Measurements from ENCODE around the gene KRTDAP.
A peak's percentile ranks its signal among the peaks of the same experiment; 100 is the strongest.

Gene KRTDAP

DNA sequence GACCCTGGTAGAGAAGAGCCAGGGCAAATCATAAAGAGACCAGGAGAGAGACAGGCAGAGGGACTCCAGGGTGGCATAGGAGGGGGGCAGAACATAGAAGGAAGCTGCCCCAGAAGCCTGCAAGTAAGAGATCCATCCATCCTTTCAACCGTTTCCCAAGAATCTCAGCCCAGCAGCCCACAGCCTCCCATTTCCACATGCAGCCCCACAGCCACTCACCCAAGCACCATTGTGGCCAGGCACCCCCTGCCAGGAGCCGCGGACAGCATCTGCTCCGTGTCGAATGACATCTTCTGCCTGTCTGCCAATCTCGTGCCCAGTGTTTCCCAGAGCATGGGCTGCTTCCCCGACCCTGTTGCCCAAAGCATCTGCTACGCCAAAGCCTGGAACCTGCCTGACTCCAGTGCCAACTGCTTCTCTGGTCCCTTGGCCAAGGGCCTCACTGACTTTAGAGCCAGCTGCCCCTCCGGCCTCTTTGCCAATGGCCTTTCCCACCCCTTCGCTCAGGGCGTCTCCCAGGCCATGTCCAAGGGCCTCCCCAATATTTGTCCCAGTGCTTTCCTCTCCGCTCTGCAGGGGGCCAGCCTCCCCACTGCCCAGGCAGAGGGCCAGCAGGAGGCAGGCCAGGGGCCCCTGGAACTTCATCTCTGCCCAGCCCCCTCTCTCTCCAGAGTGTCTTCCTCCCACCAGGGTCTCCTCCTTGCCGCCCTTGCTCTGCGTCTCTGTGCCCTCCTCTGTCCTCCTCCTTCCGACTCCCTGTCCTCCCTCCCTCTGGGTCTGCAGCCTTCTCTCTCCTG, 22.8 kb upstream of the KRTDAP start:
- no peak for DNase-seq (ENCODE audit: low read depth in 3 of 3)

- DNase-seq (ENCODE audit: low read depth in 3 of 3) = no peak
Observed at GRCh38 chr19:35511337-35511736, 21.1 kb upstream of the KRTDAP start.

GRCh38 chr19:35510626-35510964, 20.3 kb upstream of the KRTDAP start:
- DNase-seq (ENCODE audit: low read depth in 3 of 3) = no peak

- DNase-seq (ENCODE audit: low read depth in 3 of 3) = peak; percentile 45 to 72 (median 63)
Observed at GRCh38 chr19:35509861-35510625, 19.8 kb upstream of the KRTDAP start.

GRCh38 chr19:35509018-35509652, 18.9 kb upstream of the KRTDAP start:
- DNase-seq (ENCODE audit: low read depth in 3 of 3) = no peak

- DNase-seq (ENCODE audit: low read depth in 3 of 3) = no peak
Observed at GRCh38 chr19:35508129-35508528, 17.9 kb upstream of the KRTDAP start.

GRCh38 chr19:35507561-35507960, 17.3 kb upstream of the KRTDAP start:
- DNase-seq (ENCODE audit: low read depth in 3 of 3) = no peak

DNA sequence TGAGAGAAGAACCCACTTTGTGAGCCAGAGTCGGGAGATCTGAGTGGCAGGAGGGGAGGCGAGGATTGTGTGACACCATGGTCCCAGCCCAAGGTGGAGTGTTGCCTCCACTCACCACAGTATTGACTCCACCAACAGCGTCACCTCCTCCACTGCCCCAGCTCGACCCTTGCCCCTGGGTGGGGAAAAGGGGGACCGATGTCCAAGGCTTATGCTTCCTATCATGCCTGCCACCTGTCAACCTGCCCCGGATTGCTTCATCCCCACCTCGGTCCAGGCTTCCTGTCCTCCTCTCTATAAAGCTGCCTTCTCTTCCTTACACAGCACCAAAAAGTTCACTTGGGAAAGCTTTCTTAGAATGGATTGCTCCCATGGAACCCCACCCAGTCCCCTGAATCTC, 15.7 kb upstream of the KRTDAP start:
- DNase-seq (ENCODE audit: low read depth in 3 of 3) = no peak

DNA sequence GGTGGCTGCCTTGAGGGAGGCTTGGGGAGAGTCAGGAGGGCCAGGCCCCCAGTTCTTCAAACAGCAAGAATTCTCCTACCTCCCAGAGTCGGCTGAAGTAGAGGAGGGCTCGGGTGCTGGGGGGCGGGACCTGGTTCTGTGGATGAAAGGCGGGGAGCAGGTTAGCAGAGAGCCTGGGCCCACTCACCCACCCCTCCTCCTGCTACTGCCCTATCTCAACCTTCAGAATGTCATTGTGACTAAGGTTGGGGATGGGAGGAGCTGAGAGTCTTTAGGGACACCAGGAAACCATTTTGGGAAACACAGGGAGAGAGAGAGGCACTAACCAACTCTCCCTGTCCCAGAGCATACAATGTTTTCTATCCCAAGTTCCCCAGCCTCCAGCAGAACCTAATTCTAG, 12.5 kb upstream of the KRTDAP start:
- DNase-seq (ENCODE audit: low read depth in 3 of 3) = no peak

DNA sequence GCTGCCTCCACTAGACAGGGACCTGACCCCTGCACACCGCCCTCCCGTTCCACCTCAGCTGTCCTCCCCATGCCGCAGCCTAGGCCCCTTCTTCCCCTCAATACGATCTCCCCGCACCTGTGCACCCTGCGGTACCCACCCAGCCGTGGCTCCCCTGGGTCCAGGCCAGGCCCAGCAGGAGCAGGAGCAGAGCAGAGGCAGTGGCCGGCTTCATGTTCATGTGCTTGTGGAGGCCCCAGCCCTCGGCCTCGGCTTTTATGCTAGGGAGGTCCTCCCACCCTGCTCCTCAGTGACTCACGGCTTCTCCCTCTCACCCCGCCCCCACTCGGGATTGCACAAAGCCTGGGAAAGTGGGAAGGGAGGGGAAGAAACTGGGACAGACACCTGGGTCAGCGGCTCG, 11.4 kb upstream of the KRTDAP start:
- no peak for DNase-seq (ENCODE audit: low read depth in 3 of 3)

- no peak for DNase-seq (ENCODE audit: low read depth in 3 of 3)
Observed at GRCh38 chr19:35500611-35501010, 10.3 kb upstream of the KRTDAP start.

DNA sequence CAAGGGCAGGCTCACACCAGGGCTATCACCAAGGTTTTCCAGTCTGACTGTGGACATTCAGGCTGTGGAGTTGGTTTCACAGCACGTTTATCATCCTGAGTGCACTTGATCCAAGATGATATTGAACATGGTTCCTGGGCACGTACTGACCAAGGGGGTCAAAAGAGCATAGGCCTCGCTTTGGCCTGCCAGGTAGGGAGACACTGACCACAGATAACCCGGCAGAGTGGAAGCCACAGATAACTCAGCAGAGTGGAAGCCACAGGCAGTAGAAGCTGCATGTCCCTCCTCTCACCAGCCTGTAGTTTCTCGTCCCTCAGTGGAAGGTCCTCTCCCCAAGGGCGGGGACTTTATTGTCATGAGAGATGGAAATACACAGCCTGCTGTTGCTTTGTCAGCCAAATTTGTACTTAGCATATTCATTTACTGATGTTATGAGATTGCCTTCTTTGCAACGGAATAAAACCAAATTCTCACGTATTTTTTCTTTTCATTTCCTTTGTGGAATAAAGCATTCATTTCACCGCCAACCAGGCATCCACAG, 8.8 kb upstream of the KRTDAP start:
- no peak for DNase-seq (ENCODE audit: low read depth in 3 of 3)

- DNase-seq (ENCODE audit: low read depth in 3 of 3) = no peak
Observed at GRCh38 chr19:35498220-35498619, 8.0 kb upstream of the KRTDAP start.

GRCh38 chr19:35497406-35497805, 7.1 kb upstream of the KRTDAP start:
- DNase-seq (ENCODE audit: low read depth in 3 of 3) = no peak

- DNase-seq (ENCODE audit: low read depth in 3 of 3) = peak; percentile 58 to 76 (median 68)
Observed at GRCh38 chr19:35495107-35496064, 5.1 kb upstream of the KRTDAP start.

GRCh38 chr19:35493971-35494370, 3.7 kb upstream of the KRTDAP start:
- no peak for DNase-seq (ENCODE audit: low read depth in 3 of 3)

DNA sequence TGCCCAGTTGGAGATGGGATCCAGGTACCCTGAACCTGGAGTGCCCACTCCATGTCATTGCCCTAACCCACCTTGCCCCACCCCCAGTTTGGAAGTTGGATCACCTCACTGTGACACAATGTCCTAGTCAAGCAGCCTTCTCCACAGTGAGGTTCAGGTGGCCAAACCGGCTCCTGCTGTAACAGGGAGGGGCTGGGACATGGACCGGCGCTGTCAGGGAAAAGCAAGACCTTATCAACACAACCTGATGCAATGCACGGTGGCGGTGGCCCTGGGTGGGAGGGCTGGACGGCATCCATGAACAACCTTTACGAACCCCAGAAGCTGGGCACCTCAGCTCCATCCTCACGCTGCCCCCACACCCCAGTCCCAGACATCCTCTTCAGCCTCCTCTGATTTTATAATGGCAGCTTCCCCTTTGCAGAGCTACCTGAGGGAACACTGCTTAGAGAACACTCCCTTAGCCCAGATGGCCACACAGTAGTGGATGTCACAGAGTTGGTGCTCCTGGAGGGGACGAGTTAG, 1.6 kb upstream of the KRTDAP start:
- DNase-seq (ENCODE audit: low read depth in 3 of 3) = no peak

DNA sequence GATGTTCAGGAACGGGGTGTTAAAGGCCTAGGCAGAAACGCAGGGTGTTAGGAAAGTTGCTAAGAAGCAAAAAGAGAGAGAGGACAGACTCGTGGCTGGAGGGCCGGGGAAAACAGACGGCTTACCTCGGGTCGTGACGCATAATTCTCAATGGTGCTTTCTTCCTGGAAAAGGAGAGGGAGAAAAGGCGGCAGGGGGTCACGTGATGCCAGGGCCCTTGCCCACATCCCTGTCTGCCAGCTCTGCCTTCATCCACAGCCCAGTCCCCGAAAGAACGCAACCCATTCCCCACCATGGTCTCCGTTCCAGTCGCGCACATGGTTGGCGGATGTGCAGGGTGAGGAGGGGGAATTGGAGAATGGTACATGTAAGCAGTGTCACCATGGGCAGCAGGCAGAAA, 1.6 kb downstream of the KRTDAP start:
- no peak for DNase-seq (ENCODE audit: low read depth in 3 of 3)

DNA sequence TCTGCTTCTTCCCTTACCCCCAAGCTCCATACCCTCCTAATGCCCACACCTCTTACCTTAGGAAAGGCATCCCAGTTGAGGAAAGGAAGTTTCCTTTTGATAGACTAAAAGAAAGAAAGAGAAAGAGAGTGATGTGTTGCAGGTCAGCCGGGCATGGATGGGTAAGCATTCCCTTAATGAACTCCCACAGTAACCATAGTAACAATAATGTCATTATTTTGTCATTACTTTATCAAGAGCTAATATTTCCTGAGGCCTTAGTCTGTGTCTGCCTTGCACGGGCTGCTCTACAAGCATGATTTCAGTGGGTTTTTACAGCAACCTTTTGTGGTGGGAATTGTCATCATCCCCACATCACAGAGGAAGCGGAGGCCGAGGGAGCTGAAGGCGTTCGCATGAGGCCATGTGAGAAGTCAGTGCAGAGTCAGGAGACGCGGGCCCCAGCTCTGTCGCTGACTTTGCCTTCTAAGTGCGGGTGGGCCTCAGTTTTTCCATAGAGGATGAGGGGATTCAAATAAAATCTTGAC, 2.5 kb downstream of the KRTDAP start:
- no peak for DNase-seq (ENCODE audit: low read depth in 3 of 3)

- DNase-seq (ENCODE audit: low read depth in 3 of 3) = no peak
Observed at GRCh38 chr19:35486268-35486708, 4.0 kb downstream of the KRTDAP start.
